Thyroid gland (tissue), 4 donors: ENCODE data around the gene TBC1D22A. TPM values are rescaled to one million over a fixed set of nuclear protein-coding genes. Genes with fewer than 3 reads are reported as not detected.

Source experiments
- DNase-seq, 2 donors: peaks; one replicate each; pipeline ENCODE4 v3.0.0-alpha.2; 2019
- H3K27ac ChIP-seq, 3 donors: fragments of 200-600 bp; sonication (generic); 1 replicate in 2 of 3; 2 replicates in 1 of 3; pipeline ENCODE4 v1.5.1; 2016 to 2019; ENCODE audit warnings: mild to moderate bottlenecking in 1 of 3, moderate library complexity in 1 of 3
- H3K27me3 ChIP-seq: fragments of 200-600 bp; sonication (generic); one replicate; pipeline ENCODE4 v1.5.1; 2019
- H3K36me3 ChIP-seq, 2 donors: fragments of 200-600 bp; sonication (generic); one replicate each; pipeline ENCODE4 v1.5.1; 2016 to 2019
- H3K4me1 ChIP-seq, 2 donors: fragments of 200-600 bp; sonication (generic); one replicate each; pipeline ENCODE4 v1.5.1; 2017 to 2019
- H3K4me3 ChIP-seq, 3 donors: fragments of 200-600 bp; sonication (generic); replicated peaks in 1 of 3; 1 replicate in 2 of 3; 2 replicates in 1 of 3; pipeline ENCODE4 v1.5.1; 2016; ENCODE audit warnings: mild to moderate bottlenecking in 1 of 3
- H3K9me3 ChIP-seq: fragments of 200-600 bp; sonication (generic); one replicate; pipeline ENCODE4 v1.5.1; 2017
- CTCF ChIP-seq, 6 experiments: fragments of 200-600 bp in 3 of 6; fragments of 450-650 bp in 3 of 6; sonication (generic) in 3 of 6; IDR thresholded peaks; one replicate each; pipeline ENCODE4 v1.5.1; 2016 to 2019; ENCODE audit warnings: antibody characterized with exemption in 6 of 6, mild to moderate bottlenecking in 2 of 6, inconsistent platforms in 1 of 6, moderate library complexity in 1 of 6
- POLR2A ChIP-seq, 2 donors: fragments of 450-650 bp; IDR thresholded peaks; one replicate each; pipeline ENCODE4 v1.6.1; 2017; ENCODE audit warnings: antibody characterized with exemption in 2 of 2, mild to moderate bottlenecking in 2 of 2, moderate library complexity in 1 of 2
- WGBS, 2 donors: methylation state at CpG; one replicate each; pipeline ENCODE4 v1.1.5; 2017; 5-methylcytosine and 5-hydroxymethylcytosine counted together
- intact Hi-C: fragments of 100-400 bp; cut with DNase I; formaldehyde crosslinking; loops from one replicate; pipeline ENCODE4 v1.15.1; 2023
- total RNA-seq, 4 donors: library from RNA; depleted of rRNA; stranded (reverse); fragments of >200 nt; gene quantifications; one replicate each; pipeline ENCODE4 v1.2.3, GENCODE V29; 2016

TBC1D22A gene
- total RNA-seq, 4 donors from 2014 or later: 26.7 to 34.6 (median 33.2) TPM

GRCh38 chr22:46964773-46965550, 202.5 kb downstream of the TBC1D22A start:
- no peaks in the 10 kb centered on the region for H3K9me3 ChIP-seq
- H3K36me3 ChIP-seq: no peaks in the 10 kb centered on the region
- intact Hi-C loops: no loop called here
- no peak overlapping the region for H3K4me3 ChIP-seq
- 89 to 91% methylated on average over 30 to 31 of the region's 31 CpGs for WGBS, 2 donors
- no peak for DNase-seq
- no peaks in the 10 kb centered on the region for H3K27me3 ChIP-seq
- H3K27ac ChIP-seq: no peak overlapping the region
- no peaks in the 10 kb centered on the region for H3K4me1 ChIP-seq
- no peak for TF ChIP-seq POLR2A (IDR thresholded peaks at IDR 0.05)
- TF ChIP-seq CTCF (IDR thresholded peaks at IDR 0.05): no peak

- TF ChIP-seq POLR2A (IDR thresholded peaks at IDR 0.05) (no peak), CTCF (IDR thresholded peaks at IDR 0.05) (no peak)
- Histone ChIP-seq H3K36me3 (no peaks in the 10 kb centered on the region), H3K4me1 (peaks cover 0 to 7% of the 10 kb centered on the region in 2 donors), H3K9me3 (no peaks in the 10 kb centered on the region), H3K4me3 (no peak overlapping the region), H3K27me3 (no peaks in the 10 kb centered on the region), H3K27ac (no peak overlapping the region)
- intact Hi-C loops: no loop called here
- no peak for DNase-seq
- WGBS, 2 donors: 98% methylated on average over 32 to 33 of the region's 33 CpGs
Observed at GRCh38 chr22:46965555-46966494, 203.4 kb downstream of the TBC1D22A start.

- H3K9me3 ChIP-seq: no peaks in the 10 kb centered on the region
- DNase-seq: no peak
- H3K27ac ChIP-seq: no peak overlapping the region
- H3K36me3 ChIP-seq: no peaks in the 10 kb centered on the region
- no peak for TF ChIP-seq POLR2A (IDR thresholded peaks at IDR 0.05)
- no peak for TF ChIP-seq CTCF (IDR thresholded peaks at IDR 0.05)
- WGBS, 2 donors: 93 to 95% methylated on average over 4 of the region's 4 CpGs
- no peak overlapping the region for H3K4me3 ChIP-seq
- no peaks in the 10 kb centered on the region for H3K27me3 ChIP-seq
- H3K4me1 ChIP-seq: peaks cover 1 to 14% of the 10 kb centered on the region in 2 donors
- intact Hi-C loops: no loop called here
Observed at GRCh38 chr22:46966495-46966845, 204.0 kb downstream of the TBC1D22A start.

GRCh38 chr22:46966846-46967245, 204.4 kb downstream of the TBC1D22A start:
- H3K4me1 ChIP-seq: peaks cover 5 to 17% of the 10 kb centered on the region in 2 donors
- H3K27ac ChIP-seq: no peak overlapping the region
- H3K27me3 ChIP-seq: no peaks in the 10 kb centered on the region
- H3K36me3 ChIP-seq: no peaks in the 10 kb centered on the region
- 90 to 97% methylated on average over 16 of the region's 16 CpGs for WGBS, 2 donors
- TF ChIP-seq CTCF (IDR thresholded peaks at IDR 0.05) (no peak), POLR2A (IDR thresholded peaks at IDR 0.05) (no peak)
- DNase-seq: no peak
- intact Hi-C loops: no loop called here
- H3K4me3 ChIP-seq: no peak overlapping the region
- no peaks in the 10 kb centered on the region for H3K9me3 ChIP-seq
